MG63 (cell line): ENCODE results near the gene INO80D. TPM values are rescaled to one million over a fixed set of nuclear protein-coding genes. Genes with fewer than 3 reads are reported as not detected.
A peak's percentile ranks its signal among the peaks of the same experiment; 100 is the strongest.

Experiments used
- DNase-seq: peaks from one replicate; pipeline ENCODE4 v3.0.0-alpha.2; 2020
- H3K27me3 ChIP-seq: fragments of 250-450 bp; sonication (Bioruptor Pico); 2 replicates; pipeline ENCODE4 v1.5.1; 2020; ENCODE audit warnings: mild to moderate bottlenecking, moderate library complexity
- H3K36me3 ChIP-seq: fragments of 250-450 bp; sonication (Bioruptor Pico); 2 replicates; pipeline ENCODE4 v1.5.1; 2020; ENCODE audit warnings: mild to moderate bottlenecking, moderate library complexity
- H3K4me3 ChIP-seq: fragments of 250-450 bp; sonication (Bioruptor Pico); 2 replicates; pipeline ENCODE4 v1.5.1; 2020; ENCODE audit warnings: mild to moderate bottlenecking, moderate library complexity
- H3K9me3 ChIP-seq: fragments of 250-450 bp; sonication (Bioruptor Pico); 2 replicates; pipeline ENCODE4 v1.5.1; 2020; ENCODE audit warnings: mild to moderate bottlenecking, moderate library complexity
- total RNA-seq: library from RNA; depleted of rRNA; stranded (reverse); fragments of >200 nt; shearing (Covaris generic); gene quantifications from 2 replicates; pipeline ENCODE4 v1.2.3, GENCODE V29; 2014; ENCODE audit warnings: low replicate concordance; rRNA removed

The INO80D gene
- total RNA-seq, 1 experiment from 2014 or later, result 1.1 TPM

DNA sequence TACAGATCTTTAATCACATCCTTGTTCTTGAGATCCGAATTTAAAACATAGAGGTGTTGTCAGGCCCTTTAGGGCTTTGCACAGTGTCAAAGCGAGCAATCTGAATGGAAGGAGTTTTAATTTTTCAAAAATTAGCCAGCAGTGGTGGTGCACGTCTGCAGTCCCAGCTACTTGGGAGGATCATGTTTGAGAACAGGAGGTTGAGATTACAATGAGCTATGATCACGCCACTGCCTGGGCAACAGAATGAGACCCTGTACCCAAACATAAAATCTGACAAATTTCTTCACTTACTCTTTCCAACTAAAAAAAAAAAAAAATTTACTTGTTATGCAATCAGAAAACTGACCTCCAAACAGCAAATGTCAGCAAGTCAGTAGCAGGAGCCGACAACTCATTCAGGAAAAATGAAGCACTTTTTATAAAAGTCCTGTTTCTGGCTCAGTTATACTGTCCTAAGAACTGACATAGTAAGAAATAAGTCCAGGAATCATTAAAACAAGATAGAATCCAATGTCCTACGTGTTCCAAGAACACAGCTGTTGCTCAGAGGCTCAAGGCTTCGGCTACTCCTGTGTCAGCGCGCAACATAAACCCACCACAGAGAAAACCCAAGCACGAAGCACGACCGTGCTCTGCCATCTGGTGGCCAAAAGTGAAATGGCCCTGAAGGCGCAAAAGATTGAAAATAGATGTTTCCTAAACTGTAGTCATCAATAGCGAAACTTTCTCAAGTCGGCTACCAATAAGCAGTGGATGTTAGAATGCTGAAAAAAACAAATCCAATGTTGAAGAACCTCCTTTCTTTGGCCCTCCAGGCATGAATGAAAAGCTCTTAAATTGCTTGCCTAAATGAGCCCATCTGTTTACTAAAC is 138.1 kb downstream of the INO80D start:
- Histone ChIP-seq H3K27me3 (no peaks in the 10 kb centered on the region), H3K9me3 (no peaks in the 10 kb centered on the region), H3K4me3 (no peak overlapping the region), H3K36me3 (no peaks in the 10 kb centered on the region)
- DNase-seq, result peak; percentile 55

DNA sequence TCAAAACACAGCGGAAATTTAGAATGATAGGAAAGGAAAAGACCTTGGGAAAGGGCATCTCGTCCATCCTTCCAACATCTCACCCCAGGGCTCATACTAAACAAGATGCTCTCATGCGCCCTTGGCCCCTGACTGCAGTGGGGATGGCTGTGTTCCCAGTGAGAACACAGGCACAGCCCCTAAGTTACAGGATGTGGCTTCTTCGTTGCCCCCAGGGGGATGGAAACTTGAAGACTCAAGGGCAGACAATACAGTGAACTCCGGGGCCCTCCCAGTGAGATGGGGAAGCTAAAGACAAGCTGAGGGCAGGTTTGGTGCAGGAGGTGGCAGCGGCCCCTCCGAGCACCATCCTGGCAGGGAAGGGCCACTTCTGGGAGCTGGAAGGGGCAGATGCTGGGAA is 139.7 kb downstream of the INO80D start:
- no peak for DNase-seq
- Histone ChIP-seq H3K27me3 (no peaks in the 10 kb centered on the region), H3K4me3 (no peak overlapping the region), H3K9me3 (no peaks in the 10 kb centered on the region), H3K36me3 (no peaks in the 10 kb centered on the region)

Other genes starting within 250 kb of the INO80D start
- 110 and 146 TPM in 2 replicates for gene NDUFS1, start 73.3 kb upstream of the INO80D start, total RNA-seq
- gene EEF1B2, start 73.7 kb upstream of the INO80D start, total RNA-seq, result 425 and 693 TPM in 2 replicates
- 4.1 and 9.6 TPM in 2 replicates for gene ZDBF2, start 188.5 kb upstream of the INO80D start, total RNA-seq